Purkinje cell (primary cell): Measurements from ENCODE around the gene HMX1. TPM values are rescaled to one million over a fixed set of nuclear protein-coding genes. Genes with fewer than 3 reads are reported as not detected.

Source experiments
- polyA plus RNA-seq: library from polyadenylated mRNA; unstranded; fragments of >200 nt; fragmentation: Nextera tagmentation; gene quantifications from 2 replicates; pipeline ENCODE4 v1.2.1, GENCODE V29; 2014

Gene HMX1
- not detected in 2 replicates for polyA plus RNA-seq

GRCh38 chr4:8871417-8872401 lies at the start of gene HMX1:
Gene HMX1 (minus strand): TSS chr4:8871839. CDS start chr4:8871614, 225 bp downstream.

